Dendritic cell treated with granulocyte-macrophage colony-stimulating factor and Interleukin-4, amounts not matched to agents 40 ng/mL and 50 ng/mL, for 4 days (primary cell): Measurements from ENCODE around the gene SULT2A1.
"Not testable (repeated sequence)": the region's sequence is repeated elsewhere in the genome, so short reads cannot be mapped to it uniquely, and the experiment has no call there.

Experiments used
- H3K27ac Mint-ChIP-seq: one replicate; pipeline ENCODE4 v1.8.0; 2022; ENCODE audit warnings: mild to moderate bottlenecking, mixed read lengths
- H3K27me3 Mint-ChIP-seq: one replicate; pipeline ENCODE4 v1.8.0; 2022; ENCODE audit warnings: mild to moderate bottlenecking, mixed read lengths
- H3K36me3 Mint-ChIP-seq: one replicate; pipeline ENCODE4 v1.8.0; 2022; ENCODE audit warnings: low read depth, mixed read lengths
- H3K4me1 Mint-ChIP-seq: one replicate; pipeline ENCODE4 v1.8.0; 2022; ENCODE audit warnings: low read depth, mixed read lengths
- H3K4me3 Mint-ChIP-seq: one replicate; pipeline ENCODE4 v1.8.0; 2022; ENCODE audit warnings: mild to moderate bottlenecking, moderate library complexity, mixed read lengths
- H3K9me3 Mint-ChIP-seq: one replicate; pipeline ENCODE4 v1.8.0; 2022; ENCODE audit warnings: mixed read lengths
- intact Hi-C: fragments of 100-400 bp; cut with micrococcal nuclease; formaldehyde crosslinking; loops from one replicate; pipeline ENCODE4 v1.15.0; 2022

The SULT2A1 gene

GRCh38 chr19:47886010-47886559 is at the start of gene SULT2A1:
TSS of gene SULT2A1 (minus strand) at chr19:47886315. CDS start at chr19:47886257, 58 bp downstream.
- Mint-ChIP-seq H3K36me3 (no peaks in the 10 kb centered on the region), H3K4me1 (no peaks in the 10 kb centered on the region), H3K27ac (no peak within 1 kb of the TSS), H3K4me3 (no peak within 1 kb of the TSS), H3K9me3 (no peaks in the 10 kb centered on the region), H3K27me3 (peaks cover 12% of the 10 kb centered on the region)
- intact Hi-C loops = no loop called here

GRCh38 chr19:47928581-47928980 is 42.5 kb upstream of the SULT2A1 start:
- intact Hi-C loops, H3K4me3 Mint-ChIP-seq, H3K4me1 Mint-ChIP-seq, H3K27me3 Mint-ChIP-seq, H3K36me3 Mint-ChIP-seq, H3K9me3 Mint-ChIP-seq, H3K27ac Mint-ChIP-seq: not testable (repeated sequence)

GRCh38 chr19:47920107-47920506 is 34.0 kb upstream of the SULT2A1 start:
- intact Hi-C loops, H3K36me3 Mint-ChIP-seq, H3K27ac Mint-ChIP-seq, H3K4me3 Mint-ChIP-seq, H3K27me3 Mint-ChIP-seq, H3K4me1 Mint-ChIP-seq, H3K9me3 Mint-ChIP-seq: not testable (repeated sequence)

- H3K9me3 Mint-ChIP-seq, H3K27me3 Mint-ChIP-seq, H3K4me1 Mint-ChIP-seq, H3K36me3 Mint-ChIP-seq, H3K27ac Mint-ChIP-seq, H3K4me3 Mint-ChIP-seq, intact Hi-C loops: not testable (repeated sequence)
These were observed 24.1 kb upstream of the SULT2A1 start for GRCh38 chr19:47910191-47910590.

DNA sequence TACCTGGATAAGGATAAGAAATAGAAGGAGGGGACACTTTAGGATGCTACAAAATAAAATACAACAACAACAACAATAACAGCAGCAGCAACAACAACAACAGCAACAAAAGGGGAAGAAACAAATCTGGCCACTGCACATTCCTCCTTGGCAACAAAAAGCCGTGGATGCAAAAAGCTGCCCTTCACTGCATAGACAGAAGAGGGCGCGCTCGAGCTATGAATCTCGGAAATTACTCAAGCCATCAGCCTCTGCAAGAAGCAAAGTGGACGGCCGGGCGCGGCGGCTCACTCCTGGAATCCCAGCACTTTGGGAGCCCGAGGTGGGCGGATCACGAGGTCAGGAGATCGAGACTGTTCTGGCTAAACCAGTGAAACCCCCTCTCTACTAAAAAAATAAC is 23.2 kb upstream of the SULT2A1 start:
- H3K4me3 Mint-ChIP-seq, H3K9me3 Mint-ChIP-seq, H3K4me1 Mint-ChIP-seq, H3K36me3 Mint-ChIP-seq, intact Hi-C loops, H3K27ac Mint-ChIP-seq, H3K27me3 Mint-ChIP-seq: not testable (repeated sequence)

DNA sequence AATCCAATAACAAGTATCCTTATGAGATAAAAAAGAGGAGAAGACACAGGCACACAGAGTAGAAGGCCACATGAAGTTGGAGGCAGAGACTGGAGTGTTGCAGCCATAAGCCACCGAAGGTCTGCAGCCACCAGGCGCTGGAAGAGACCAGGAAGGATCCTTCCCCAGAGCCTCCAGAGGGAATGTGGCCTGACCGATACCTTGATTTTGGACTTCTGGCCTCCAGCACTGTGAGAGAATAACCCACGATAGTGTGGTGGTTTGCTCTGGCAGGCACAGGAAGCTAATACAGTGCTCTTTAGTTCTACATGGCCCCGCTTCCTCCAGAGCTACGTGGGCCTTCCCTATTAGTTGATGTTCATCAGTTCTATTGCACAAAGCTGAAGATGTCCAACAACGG is 15.3 kb upstream of the SULT2A1 start:
- H3K4me3 Mint-ChIP-seq = no peak overlapping the region
- H3K27me3 Mint-ChIP-seq = peaks cover 5% of the 10 kb centered on the region
- intact Hi-C loops = no loop called here
- no peaks in the 10 kb centered on the region for H3K9me3 Mint-ChIP-seq
- no peaks in the 10 kb centered on the region for H3K36me3 Mint-ChIP-seq
- H3K4me1 Mint-ChIP-seq = no peaks in the 10 kb centered on the region
- H3K27ac Mint-ChIP-seq = no peak overlapping the region

DNA sequence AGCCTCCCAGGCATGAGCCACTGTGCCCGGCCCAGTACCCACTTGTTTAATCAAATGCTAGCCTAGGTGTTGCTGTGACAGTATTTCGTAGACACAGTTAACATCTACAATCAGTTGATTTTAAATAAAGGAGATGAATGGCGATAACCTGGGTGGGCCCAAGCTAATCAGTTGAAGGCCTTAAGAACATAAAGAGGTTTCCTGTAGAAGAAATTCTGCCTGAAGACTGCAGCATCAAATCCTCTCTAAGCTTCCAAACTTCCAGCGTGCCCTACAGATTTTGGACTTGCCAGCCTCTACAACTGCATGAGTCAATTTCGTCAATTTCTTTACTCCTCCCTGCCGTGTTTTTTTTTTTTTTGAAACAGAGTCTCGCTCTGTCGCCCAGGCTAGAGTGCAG is 13.2 kb upstream of the SULT2A1 start:
- intact Hi-C loops = no loop called here
- Mint-ChIP-seq H3K4me1 (no peaks in the 10 kb centered on the region), H3K9me3 (no peaks in the 10 kb centered on the region), H3K4me3 (no peak overlapping the region), H3K27ac (no peak overlapping the region), H3K36me3 (no peaks in the 10 kb centered on the region), H3K27me3 (peaks cover 5% of the 10 kb centered on the region)

GRCh38 chr19:47897861-47898260 is 11.7 kb upstream of the SULT2A1 start:
- Mint-ChIP-seq H3K36me3 (no peaks in the 10 kb centered on the region), H3K27ac (no peak overlapping the region), H3K4me3 (no peak overlapping the region), H3K4me1 (no peaks in the 10 kb centered on the region), H3K27me3 (peaks cover 4% of the 10 kb centered on the region), H3K9me3 (no peaks in the 10 kb centered on the region)
- intact Hi-C loops = no loop called here

- Mint-ChIP-seq H3K4me3 (no peak overlapping the region), H3K4me1 (no peaks in the 10 kb centered on the region), H3K27me3 (peaks cover 4% of the 10 kb centered on the region), H3K36me3 (no peaks in the 10 kb centered on the region), H3K9me3 (peaks cover 9% of the 10 kb centered on the region), H3K27ac (no peak overlapping the region)
- intact Hi-C loops = no loop called here
These were observed 10.7 kb upstream of the SULT2A1 start for GRCh38 chr19:47896773-47897172.

GRCh38 chr19:47896019-47896418 is 9.9 kb upstream of the SULT2A1 start:
- peaks cover 6% of the 10 kb centered on the region for H3K27me3 Mint-ChIP-seq
- no peaks in the 10 kb centered on the region for H3K36me3 Mint-ChIP-seq
- no peak overlapping the region for H3K4me3 Mint-ChIP-seq
- intact Hi-C loops = no loop called here
- H3K4me1 Mint-ChIP-seq = no peaks in the 10 kb centered on the region
- no peak overlapping the region for H3K27ac Mint-ChIP-seq
- H3K9me3 Mint-ChIP-seq = peaks cover 9% of the 10 kb centered on the region

DNA sequence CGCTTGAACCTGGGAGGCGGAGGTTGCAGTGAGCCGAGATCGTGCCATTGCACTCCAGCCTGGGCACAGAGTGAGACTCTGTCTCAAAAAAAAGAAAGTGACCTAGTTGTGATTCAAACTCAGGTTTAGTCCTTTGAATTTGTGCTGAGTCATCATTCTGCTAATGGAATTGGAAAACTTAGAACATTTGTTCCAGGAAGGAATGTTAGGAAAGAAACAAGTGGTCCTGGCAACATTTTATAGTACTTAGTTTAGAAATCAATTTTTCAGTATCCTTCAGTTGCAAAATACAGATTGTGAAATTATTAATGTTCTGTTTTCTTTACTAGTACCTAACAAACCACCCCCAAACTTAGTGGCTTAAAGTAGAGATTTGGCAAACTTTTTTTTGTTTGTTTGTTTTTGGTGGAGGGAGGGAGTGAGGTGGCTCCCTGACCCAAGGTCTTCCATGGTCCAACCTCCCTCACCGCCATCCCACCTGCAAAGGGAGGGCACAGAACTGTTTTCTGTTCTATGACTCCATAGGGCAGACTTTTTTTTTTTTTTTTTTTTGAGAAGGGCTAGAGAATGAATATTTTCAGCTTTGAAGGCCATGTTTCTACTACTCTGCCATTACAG is 9.2 kb upstream of the SULT2A1 start:
- no peaks in the 10 kb centered on the region for H3K4me1 Mint-ChIP-seq
- no peaks in the 10 kb centered on the region for H3K36me3 Mint-ChIP-seq
- intact Hi-C loops = no loop called here
- no peak overlapping the region for H3K27ac Mint-ChIP-seq
- H3K4me3 Mint-ChIP-seq = no peak overlapping the region
- H3K9me3 Mint-ChIP-seq = peaks cover 9% of the 10 kb centered on the region
- peaks cover 6% of the 10 kb centered on the region for H3K27me3 Mint-ChIP-seq

DNA sequence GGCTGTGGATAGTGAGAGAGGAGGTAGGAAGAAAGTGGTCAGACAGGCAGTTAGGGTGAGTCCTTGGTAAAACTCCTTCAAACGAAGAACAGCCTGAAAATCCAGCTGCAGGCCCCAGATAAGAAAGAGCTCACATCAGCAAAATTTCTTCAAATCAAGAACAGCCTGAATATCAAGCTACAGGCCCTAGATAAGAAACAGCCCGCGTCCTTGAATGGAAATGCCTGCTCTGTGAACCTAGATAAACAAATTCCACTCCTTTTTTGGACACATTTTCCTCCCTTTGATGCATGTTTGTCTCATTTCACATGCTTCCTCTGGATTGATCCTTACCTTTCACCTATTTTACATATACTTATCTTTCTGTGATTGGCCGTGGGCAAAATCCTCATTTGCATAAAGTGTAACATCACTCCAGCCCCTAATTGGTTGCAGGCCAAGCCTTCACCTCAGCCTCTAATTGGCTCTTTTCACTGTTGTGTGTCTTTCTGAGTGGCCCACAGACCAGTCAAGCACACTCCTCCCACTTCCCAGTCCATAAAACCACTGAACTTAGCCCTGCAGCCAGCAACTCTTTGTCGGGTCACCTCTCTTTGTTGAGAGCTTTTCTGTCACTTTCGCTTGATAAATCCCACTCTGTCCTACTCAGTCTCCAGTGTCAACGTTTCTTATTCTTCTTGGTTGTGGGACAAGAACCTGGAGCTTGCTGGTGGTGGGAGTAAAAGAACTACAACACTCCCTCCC is 6.0 kb upstream of the SULT2A1 start:
- no peak overlapping the region for H3K27ac Mint-ChIP-seq
- intact Hi-C loops = no loop called here
- no peak overlapping the region for H3K4me3 Mint-ChIP-seq
- peaks cover 9% of the 10 kb centered on the region for H3K9me3 Mint-ChIP-seq
- peaks cover 7% of the 10 kb centered on the region for H3K27me3 Mint-ChIP-seq
- no peaks in the 10 kb centered on the region for H3K4me1 Mint-ChIP-seq
- no peaks in the 10 kb centered on the region for H3K36me3 Mint-ChIP-seq

GRCh38 chr19:47891622-47891922 is 5.5 kb upstream of the SULT2A1 start:
- Mint-ChIP-seq H3K27ac (no peak overlapping the region), H3K36me3 (no peaks in the 10 kb centered on the region), H3K4me1 (no peaks in the 10 kb centered on the region), H3K4me3 (no peak overlapping the region), H3K27me3 (peaks cover 7% of the 10 kb centered on the region), H3K9me3 (peaks cover 9% of the 10 kb centered on the region)
- intact Hi-C loops = no loop called here

DNA sequence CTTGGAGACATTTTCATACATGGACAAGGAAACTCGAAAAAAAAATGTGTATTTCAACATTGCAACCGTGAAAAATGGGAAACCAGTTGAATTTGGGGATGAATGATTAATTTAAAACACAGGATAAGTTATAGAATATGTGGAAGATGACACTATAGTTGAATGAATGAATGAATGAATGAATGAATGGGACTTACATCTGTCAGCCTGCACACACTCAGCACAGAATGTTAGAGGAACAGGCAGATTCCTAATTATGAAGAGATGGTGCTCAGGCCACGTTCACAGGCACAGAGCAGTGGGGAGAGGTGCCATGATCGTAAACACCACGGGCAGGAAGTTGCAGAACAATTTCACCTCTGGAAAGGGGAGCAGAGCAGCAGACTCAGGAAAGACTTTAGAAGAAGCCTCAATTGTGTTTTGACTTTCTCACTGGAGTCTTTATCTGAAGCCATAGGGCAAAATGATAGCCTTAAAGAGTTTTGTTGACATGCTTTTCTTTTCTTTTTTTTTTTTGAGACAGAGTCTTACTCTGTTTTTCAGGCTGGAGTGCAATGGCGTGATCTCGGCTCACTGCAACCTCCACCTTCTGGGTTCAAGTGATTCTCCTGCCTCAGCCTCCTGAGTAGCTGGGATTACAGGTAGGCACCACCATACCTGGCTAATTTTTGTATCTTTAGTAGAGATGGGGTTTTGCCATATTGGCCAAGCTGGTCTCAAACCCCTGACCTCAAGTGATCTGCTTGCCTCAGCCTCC is 4.9 kb upstream of the SULT2A1 start:
- Mint-ChIP-seq H3K27me3 (peaks cover 9% of the 10 kb centered on the region), H3K4me1 (no peaks in the 10 kb centered on the region), H3K4me3 (no peak overlapping the region), H3K36me3 (no peaks in the 10 kb centered on the region), H3K9me3 (peaks cover 9% of the 10 kb centered on the region), H3K27ac (no peak overlapping the region)
- intact Hi-C loops = no loop called here
